IPS-11a (cell line): ENCODE measurements around the gene RPS15A.
A peak's percentile ranks its signal among the peaks of the same experiment; 100 is the strongest.
"Not testable (repeated sequence)": the region's sequence is repeated elsewhere in the genome, so short reads cannot be mapped to it uniquely, and the experiment has no call there.

Experiments used
- H3K4me3 ChIP-seq: one replicate; pipeline ENCODE4 v1.5.1; 2013; ENCODE audit warnings: low read depth, low read length, control low read depth

Gene RPS15A

DNA sequence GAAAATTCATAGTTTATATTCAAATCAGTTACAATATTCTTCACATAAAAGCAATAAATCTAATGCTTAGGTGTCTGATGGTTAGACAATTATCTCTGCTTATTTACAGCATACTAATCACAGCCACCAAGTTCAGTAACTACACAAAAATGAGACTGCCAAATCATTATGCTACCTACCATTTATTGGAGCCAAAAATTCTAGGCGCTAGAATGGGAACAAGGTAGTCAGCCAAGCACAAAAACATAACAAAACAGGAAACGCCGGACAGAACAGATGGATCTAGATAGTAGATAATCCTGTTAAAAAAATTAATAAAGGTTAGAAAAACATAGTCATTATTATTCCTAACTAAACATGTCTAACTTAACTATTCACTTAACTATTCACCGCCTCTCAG lies 7.6 kb upstream of the RPS15A start:
- no peak overlapping the region for H3K4me3 ChIP-seq

GRCh38 chr16:18796377-18796776 lies 6.2 kb upstream of the RPS15A start:
- H3K4me3 ChIP-seq = no peak overlapping the region

DNA sequence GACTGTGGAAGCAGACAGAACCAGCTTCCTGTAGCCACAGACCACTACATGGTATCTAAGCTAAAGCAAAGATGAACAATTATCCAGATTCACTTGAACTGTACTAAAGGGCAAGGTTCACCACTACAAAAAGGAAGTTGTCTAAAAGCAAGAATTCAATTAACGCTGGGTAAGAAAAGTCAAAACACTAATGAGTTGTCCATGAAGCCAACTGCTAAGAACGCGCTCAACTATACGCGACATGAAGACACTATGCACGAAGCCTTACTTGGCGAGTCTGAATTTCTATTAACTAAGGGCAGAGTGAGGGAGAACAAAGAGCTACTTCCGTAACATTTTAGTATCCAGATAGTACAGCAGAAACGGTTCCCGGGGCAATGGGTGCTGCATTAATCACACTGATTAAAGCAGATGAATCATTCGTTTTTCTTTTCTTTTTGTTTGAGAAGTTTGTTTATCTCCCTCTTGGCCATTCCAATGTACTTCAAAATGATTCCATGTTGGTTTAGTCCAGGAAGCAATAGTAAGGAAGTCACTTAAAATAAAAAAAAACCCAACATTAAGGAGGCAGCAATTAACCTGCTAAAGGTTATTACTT lies 2.8 kb upstream of the RPS15A start:
- H3K4me3 ChIP-seq = no peak overlapping the region

DNA sequence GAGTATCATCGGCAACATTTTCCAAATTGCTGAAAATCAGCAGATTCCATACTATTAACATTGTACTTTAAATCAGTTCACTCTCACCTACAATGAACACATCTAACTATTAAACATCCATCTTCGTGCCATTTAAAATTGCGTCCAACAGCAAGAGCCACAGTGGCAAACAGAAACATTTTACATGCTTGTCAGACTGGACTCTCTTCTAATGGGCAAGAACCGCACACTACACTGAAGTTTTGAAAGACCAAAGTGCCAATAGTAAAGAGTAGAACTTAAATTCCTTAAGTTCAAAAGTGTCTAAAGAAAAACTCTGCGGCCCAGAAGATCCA lies 652 bp downstream of the RPS15A start:
- peak overlapping the region; percentile 96 for H3K4me3 ChIP-seq

GRCh38 chr16:18788828-18789514 lies 1.2 kb downstream of the RPS15A start:
- H3K4me3 ChIP-seq = peak overlapping the region; percentile 96

DNA sequence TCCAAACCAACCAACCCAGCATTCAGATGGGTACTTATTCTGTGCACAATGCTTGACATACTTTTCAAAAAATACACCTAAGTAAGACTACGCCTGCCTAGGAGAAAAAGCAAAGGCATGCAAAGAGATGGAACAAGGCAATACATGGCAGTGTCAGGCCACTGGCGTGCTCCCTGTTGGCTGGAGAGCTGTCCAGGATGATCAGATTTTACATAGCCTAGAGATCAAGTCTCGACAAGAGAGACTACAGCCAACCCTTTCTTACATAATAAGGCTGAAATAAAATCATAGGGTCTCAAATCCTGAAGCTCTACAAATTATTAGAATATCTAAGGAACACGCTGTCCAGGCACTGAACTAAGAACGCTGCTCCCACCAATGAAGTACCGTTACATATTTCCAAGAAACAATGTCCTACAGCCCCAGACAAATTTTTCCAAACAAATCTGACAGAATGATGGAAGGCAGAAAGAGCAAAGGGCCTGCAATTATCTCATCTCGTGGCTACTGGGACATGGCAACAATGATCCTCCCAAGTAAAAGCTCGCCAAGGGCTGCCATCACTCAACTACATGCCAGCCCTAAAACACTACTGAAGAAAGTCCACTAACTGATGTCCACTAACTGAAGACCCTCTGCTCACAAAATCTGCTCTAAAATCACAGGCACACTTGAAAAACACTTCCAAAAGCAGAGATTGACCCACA lies 5.1 kb downstream of the RPS15A start:
- H3K4me3 ChIP-seq = no peak overlapping the region

DNA sequence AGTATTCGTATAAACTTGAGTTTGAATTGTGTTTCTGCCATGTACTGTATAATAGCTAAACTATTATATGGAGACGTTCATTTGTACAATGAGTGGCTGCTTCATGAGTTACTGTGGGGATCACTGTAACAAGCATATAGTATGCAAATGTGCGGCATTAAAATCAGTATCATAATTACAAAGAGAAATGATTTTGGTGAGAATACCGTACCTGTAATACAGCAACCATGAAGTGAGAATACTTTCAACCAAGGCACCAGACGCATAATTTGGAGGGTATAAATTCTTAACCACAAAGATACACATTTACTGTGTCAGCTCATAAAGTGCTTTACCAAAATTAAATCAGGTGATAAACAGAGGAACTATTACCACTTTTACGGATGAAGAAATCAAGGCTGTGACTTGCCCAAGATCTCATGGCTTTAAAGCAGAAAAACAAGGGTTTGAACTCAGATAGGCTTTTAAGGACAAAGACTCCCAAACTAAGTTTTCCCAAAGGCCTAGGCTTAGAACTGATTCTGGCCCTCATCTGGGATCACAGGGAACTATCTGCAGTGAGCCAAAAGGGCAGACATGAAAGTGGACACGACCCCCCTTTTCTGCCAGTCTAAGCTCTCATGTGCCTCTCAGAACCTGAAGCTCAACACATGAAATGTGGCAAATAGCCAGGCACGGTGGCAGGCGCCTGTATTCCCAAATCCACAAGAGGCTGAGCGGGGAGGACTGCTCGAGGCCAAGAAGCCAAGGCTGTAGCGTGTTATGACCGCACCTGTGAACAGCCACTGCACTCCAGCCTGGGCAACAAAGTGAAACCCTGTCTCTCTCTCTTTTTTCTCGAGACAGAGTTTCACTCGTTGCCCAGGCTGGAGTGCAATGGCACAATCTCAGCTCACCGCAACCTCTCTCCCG lies 6.4 kb downstream of the RPS15A start:
- H3K4me3 ChIP-seq = no peak overlapping the region

- no peak overlapping the region for H3K4me3 ChIP-seq
Measured at GRCh38 chr16:18782697-18783429, 7.3 kb downstream of the RPS15A start.

- H3K4me3 ChIP-seq = not testable (repeated sequence)
Measured at GRCh38 chr16:18781232-18781631, 8.9 kb downstream of the RPS15A start.

DNA sequence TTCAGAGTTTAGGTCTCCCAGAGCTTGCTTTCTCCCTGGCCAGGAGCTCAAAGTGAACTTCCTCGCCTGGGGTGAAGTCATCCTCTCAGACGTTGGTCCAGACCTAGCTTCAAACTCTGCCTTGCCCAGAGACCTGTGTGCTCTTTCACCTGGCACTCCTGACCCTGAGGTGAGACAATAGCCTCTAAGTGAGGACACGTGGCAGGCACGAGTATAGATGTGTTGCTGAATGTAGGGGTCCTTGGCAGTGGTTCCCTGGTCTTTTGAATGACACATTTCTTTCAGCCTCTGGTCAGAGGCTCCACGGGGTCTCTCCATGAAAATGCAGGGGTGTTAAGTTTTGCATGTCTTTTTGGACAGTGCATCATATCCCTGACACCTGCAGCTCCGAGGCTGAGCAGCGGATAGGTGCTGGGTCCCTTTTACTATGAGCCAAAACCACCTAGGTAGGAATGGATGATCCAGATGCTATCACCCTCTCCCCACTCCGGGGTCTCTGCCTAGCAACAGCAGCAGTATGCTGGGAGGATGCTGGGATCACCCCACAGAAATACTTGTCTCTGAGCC lies 9.6 kb downstream of the RPS15A start:
- H3K4me3 ChIP-seq = not testable (repeated sequence)

DNA sequence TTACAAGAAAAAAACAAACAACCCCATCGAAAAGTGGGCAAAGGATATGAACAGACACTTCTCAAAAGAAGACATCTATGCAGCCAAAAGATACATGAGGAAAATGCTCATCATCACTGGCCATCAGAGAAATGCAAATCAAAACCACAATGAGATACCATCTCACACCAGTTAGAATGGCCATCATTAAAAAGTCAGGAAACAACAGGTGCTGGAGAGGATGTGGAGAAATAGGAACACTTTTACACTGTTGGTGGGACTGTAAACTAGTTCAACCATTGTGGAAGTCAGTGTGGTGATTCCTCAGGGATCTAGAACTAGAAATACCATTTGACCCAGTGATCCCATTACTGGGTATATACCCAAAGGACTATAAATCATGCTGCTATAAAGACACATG lies 12.5 kb downstream of the RPS15A start:
- not testable (repeated sequence) for H3K4me3 ChIP-seq

- not testable (repeated sequence) for H3K4me3 ChIP-seq
Measured at GRCh38 chr16:18776334-18776733, 13.8 kb downstream of the RPS15A start.

DNA sequence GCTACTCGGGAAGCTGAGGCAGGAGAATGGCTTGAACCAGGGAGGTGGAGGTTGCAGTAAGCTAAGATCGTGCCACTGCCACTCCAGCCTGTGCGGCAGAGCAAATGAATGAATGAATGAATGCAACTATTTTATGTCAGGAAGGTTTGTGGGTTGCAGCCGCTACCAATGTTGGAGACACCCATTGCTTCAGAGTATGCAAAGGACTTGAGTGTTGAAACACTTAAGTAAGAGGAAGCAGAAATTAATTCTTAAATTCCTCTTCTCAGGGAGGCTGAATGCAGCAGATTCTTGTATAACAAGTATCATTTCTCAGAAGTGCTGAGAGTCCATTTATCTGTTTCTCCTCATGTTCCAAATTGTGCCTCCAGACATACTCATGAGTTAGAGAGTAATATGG lies 15.5 kb downstream of the RPS15A start:
- H3K4me3 ChIP-seq = not testable (repeated sequence)

DNA sequence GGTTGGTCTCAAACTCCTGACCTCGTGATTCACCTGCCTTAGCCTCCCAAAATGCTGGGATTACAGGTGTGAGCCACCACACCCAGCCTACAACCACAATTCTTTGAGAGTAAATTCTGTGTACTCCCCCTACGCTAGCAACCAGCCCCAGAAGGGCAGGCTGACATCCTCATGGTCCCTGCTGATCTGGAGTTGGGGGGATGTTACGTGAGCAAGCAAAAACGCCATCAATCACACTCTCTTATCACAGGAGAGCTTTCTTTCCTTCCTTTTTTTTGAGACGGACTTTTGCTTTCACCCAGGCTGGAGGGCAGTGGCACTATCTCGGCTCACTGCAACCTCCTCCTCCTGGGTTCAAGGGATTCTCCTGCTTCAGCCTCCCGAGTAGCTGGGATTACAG lies 18.0 kb downstream of the RPS15A start:
- not testable (repeated sequence) for H3K4me3 ChIP-seq

- H3K4me3 ChIP-seq = not testable (repeated sequence)
Measured at GRCh38 chr16:18770336-18770962, 19.7 kb downstream of the RPS15A start.

DNA sequence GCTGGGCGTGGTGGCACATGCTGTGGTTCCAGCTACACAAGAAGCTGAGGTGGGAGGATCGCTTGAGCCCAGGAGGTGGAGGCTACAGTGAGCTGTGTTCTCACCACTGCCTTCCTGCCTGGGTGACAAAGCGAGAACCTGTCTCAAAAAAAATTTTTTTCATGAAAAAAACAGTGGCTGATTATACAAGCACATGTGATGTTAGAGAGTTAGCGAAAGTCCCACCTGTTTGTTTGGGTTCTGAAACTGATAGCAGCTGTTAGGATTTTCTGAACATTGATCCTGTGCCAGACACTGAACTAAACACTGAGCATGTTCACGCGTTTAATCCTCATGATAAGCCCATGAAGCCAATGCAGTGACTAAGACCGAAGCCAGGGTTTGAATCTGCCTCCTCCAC lies 22.9 kb downstream of the RPS15A start:
- not testable (repeated sequence) for H3K4me3 ChIP-seq

DNA sequence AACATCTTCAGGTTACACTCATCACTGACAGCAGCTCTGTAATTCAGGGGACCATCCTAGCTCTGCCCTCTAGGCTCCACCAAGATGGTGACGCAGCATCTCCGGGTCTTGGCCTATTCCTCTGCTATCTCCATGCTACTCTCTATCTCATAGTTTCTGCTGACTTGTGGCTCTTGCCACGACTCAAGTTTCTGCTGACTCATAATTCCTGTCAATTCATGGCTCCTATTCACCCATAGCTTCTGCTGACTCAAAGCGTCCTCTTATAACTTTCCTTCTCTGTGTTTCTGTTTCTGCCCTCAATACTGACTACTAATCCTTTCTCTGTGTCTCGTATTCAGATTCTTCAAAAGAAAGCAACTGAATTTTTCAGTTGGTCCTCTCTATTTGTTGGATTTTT lies 27.4 kb downstream of the RPS15A start:
- H3K4me3 ChIP-seq = not testable (repeated sequence)

- H3K4me3 ChIP-seq = not testable (repeated sequence)
Measured at GRCh38 chr16:18759598-18760520, 30.3 kb downstream of the RPS15A start.
